ENCODE results near the gene RALY.
"Not testable (repeated sequence)": the region's sequence is repeated elsewhere in the genome, so short reads cannot be mapped to it uniquely, and the experiment has no call there.

Gene RALY

DNA sequence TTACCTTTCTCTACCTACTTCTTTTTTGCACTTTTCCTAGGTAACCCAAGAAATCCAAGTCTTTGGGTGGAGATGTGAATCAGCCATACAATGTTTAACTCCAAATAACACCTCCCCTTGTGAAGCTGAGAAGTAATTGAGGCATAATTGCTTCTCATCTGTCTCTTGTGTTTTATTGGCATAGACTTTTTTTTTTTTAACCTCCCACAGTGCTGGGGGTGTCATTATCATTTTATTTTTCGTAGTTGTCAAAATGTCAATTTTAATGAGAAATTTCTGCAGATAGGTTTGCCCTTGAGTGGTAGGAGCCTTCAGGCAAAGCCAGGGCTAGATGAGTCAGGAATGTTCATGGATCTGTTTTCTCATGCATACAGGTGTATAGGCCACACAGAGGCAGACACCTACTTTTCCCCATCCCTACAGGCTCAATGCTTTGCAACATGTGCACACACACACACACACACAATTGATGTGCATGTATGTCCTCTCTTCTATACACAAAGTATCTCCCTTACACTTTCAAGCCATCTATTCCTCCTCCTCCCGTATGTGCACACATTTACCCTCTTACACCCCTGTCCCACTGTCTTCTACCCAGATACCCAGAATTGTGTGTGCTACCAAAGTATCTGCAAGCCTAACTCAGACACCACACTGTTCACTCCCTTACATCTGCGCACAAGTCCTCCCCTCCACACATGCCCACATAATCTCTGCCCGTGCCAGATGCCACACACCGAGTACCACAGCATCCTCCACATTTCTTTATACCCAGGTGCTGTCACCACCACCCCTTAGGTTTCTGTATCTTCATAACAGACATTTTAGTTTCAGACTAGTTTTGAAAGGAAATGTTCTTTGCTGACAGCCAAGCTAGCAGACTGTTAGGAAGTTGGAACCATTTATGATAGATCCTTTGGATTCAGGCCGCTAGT lies 22.0 kb downstream of the RALY start:
- DNase-seq (ENCODE audit: low read depth) = no peak

DNA sequence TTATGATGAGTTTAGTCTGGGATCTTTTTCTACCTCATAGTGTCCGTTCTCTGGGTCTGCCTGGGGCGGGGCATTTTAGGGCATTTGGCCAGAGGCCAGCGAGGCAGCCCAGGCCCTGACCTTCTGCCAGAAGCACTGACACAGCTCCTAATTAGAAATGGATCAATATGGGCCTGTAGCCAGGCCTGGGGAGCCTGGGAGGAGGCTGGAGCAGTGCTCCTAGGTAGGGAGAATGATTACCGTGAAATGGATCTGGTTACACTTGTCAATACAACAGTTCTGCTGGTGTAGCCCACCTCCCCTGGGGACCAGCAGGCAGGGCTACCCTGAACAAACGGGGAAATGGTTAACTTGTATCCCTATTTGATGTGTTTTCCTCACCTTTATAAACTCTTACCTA lies 23.0 kb downstream of the RALY start:
- DNase-seq (ENCODE audit: low read depth) = no peak

DNA sequence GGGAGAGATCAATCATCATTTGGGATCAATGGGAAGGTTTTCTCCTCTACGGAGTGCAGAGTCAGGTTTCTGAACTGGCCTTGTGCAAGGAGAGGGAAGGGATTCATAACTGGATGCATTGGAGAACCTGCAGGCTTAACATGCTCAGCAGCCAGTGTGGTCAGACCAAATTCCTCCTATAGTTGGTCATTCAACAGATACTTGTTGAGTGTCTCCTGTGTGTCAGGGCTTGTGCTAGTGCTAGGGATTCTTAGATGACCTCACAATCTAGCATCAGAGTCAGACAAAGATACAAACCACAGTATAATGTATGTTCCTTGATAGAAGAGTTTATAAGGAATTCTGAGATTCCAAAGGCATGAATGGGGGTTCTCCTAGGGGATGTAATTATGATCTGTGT lies 23.9 kb downstream of the RALY start:
- no peak for DNase-seq (ENCODE audit: low read depth)

DNA sequence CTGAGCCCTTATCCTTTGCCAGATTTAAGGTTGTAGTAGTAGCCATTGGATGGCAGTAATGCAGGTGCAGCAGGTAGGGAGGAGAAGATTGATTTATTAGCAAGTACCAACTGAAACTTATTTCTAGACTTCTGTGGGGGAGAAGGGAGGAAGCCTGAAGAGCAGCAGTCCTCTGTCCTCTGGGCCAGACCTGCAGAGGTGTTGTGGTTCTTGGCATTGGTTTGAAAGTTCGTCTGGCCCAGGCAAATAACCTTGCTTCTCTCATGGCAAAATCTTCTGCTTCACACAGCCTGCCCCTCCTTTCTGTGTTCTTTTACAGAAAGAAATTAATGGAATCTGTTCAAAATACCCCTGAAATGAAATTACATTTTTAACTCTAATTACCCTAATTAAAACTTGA lies 24.5 kb downstream of the RALY start:
- DNase-seq (ENCODE audit: low read depth) = no peak

DNA sequence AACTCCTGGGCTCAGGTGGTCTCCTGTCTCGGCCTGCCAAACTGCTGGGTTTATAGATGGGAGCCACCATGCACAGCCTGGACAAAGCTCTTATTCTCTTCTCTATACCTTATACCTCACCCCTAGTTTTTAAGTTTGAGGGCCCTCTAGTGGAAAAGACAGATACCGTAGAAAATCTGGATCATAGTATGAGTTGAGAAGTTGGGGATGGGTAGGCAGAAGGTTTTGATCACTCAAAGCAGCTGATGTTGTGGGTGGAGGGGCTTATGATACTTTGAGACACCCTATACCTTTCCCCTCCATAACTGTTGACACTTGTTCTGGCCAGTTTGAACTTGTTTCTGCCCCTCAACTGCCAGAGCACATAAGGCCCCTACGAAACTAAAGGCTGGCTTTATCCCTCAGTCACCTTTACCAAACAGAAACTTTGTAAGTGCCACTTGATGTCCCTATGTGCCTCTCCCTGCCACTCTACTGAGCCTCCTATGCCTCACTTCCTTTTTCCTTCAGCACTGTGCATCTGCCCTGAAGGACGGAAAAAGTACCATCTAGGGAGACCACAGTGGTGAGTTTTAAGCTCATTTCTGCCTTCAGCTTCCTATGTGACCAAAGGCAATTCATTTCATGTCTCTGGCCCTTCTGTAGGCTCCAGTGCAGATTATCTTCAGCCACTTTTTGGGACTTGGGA lies 28.6 kb downstream of the RALY start:
- DNase-seq (ENCODE audit: low read depth) = no peak

DNA sequence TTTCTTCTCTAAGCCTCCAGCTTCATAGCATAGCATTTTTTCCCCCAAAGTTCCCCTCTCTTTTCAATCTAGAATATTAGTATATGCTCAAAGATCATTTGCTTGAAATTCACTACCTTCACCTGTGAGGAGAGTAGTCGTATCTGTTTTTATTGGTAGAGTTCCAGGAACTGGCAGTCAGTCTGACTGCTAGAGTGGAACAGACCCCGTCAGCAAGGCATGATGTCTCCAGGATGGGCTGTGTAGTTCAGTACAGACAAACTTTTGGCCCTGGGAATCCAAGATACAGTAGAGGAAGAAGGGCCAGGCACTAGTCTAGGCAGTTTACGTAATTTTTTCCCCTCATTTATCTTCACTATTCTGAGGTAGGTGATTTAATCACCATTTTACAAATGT lies 29.1 kb downstream of the RALY start:
- no peak for DNase-seq (ENCODE audit: low read depth)

DNA sequence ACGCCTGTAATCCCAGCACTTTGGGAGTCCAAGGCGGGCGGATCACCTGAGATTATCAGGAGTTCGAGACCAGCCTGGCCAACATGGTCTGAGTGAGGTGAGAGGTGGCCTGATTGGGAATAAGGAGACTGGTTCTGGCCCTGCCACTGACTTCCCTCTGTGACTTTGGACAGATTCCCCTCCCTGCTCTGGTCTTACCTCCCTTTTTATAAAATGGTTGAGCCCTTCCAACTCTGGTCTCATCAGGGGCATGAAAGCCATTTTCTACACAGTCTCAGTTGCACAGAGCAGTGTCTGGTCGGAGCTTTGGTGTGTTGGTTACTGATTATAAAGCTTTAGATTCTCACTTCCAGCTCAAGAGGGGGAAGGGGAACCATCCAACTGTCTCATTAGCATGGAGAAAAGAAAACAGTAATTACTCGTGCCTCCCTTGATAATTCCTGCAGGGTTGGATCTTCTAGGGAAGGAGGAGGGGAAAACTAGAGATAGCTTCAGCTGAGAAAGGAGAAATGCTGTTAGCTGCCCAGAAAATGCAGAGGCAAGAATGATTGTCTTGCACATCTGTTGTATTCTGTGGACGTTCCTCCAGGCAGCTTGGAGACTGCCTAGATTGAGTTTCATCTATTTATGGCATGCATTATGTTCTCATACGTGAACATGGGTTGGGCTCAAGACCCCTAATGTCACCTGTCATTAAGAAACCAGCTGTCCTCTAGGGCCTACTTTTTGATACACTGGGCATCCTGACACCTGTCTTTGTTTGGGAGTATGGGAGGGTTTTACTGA lies 30.4 kb downstream of the RALY start:
- no peak for DNase-seq (ENCODE audit: low read depth)

DNA sequence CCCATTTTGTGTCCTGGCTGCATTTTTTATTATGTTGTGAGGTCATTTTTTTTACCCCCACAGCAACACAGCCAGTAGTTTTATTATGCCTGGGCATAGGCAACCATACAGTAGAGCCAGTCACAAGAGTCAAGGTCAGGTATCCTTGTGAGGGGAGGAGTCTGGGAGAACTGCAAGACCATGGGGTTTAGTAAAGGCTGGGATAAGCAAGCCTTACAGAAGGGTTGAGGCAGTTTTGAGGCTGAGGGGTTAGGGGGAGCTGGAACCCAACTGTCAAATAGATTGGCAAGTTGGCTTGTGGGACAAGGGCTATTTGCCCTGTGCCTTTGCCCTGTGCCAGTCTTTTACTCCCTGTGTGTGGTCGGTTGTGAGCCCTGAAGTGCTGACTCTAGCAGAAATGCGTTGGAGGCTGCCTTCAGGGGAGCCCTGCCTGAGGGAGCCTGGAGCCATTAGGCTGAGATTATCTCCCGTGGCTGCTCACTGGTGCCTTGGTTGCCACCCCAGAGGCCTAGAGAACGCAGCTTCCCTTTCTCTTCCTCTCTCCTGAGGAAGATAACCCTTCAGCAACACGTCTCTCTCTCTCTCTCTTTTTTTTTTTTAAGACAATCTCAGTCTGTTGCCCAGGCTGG lies 31.1 kb downstream of the RALY start:
- DNase-seq (ENCODE audit: low read depth) = no peak

DNA sequence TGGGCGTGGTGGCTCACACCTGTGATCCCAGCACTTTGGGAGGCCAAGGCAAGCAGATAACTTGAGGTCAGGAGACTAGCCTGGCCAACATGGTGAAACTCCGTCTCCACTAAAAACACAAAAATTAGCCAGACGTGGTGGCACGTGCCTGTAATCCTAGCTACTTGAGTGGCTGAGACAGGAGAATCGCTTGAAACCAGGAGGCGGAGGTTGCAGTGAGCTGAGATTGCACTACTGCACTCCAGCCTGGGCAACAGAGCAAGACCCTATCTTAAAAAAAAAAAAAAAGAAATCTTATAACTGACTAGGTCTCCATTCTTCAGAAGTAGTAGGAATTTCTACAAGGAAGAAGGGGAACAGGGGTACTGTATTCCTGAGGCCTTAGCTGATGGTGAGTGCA lies 34.3 kb downstream of the RALY start:
- DNase-seq (ENCODE audit: low read depth) = not testable (repeated sequence)

DNA sequence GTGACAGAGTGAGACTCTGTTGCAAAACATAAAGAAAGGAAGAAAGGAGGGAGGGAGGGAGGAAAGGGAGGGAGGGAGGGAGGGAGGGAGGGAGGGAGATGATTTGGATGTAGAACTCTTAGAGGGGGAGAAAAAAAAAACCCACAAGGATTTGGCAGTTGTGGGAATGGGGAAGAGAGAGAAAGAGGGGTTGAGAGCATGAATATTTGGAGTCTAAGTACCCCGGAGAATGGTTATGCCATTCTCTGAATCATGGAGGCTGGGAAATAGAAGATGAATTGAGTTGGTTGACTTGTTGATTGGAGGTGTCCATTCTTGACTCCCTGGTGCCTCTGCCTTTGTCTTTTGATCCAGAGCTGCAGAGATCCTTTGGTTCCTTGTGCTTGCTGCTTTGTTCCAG lies 35.7 kb downstream of the RALY start:
- DNase-seq (ENCODE audit: low read depth) = no peak

DNA sequence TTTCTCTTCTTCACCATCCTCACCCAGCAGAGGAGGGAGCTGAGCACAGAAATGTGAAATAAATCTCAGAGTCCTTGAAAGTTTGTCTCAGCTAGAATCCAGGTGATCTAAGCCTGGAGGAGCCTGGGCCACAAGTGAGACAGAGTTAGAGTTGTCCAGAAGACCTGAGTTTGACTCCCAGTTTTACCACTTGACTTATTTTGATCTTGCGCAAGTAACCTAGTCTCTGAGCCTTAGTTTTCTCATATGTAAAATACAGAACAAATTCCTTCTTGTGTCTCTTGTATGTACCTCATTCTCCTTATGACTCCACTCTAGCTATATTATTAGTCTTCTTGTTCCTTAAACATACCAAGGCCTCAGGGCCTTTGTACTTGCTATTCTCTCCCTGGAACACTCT lies 36.7 kb downstream of the RALY start:
- no peak for DNase-seq (ENCODE audit: low read depth)

DNA sequence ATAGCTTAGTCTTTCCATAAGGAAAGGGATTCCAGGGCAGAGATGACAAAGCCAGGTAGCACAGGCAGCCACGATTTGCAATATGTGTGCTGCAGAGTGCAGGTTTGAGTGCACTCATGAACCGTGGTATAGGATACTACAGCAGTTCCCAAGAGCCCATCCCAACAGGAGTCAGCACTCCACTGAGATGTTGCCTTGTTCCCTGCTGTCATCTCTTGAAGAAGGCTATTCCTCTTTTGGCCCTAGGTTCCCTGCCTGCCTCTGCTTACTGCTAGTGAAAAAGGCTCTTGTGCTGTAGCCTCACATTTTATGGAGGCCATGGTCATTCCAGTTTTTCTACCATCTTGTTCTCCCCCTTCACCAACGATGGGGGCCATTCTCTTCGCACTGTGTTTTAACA lies 40.2 kb downstream of the RALY start:
- no peak for DNase-seq (ENCODE audit: low read depth)

DNA sequence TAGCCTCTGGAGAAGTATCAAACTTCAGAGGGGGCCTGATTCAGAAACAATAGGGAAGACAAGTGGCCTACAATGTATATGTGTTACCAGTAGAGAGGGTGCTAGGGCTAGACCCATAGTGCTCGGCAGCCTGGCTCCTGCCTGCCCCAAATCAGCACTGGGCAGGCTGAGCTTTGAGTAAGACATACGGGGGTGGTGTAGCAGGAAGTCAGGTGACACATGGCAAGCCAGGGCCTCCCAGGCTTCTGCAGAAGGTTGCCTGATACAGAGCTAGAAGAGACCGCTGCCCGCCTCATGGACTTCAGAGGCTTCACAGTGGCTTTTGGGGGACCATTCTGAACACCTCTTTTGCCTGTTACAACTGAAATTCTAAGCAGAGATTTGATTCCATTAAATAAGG lies 43.4 kb downstream of the RALY start:
- peak; percentile 6 for DNase-seq (ENCODE audit: low read depth)

DNA sequence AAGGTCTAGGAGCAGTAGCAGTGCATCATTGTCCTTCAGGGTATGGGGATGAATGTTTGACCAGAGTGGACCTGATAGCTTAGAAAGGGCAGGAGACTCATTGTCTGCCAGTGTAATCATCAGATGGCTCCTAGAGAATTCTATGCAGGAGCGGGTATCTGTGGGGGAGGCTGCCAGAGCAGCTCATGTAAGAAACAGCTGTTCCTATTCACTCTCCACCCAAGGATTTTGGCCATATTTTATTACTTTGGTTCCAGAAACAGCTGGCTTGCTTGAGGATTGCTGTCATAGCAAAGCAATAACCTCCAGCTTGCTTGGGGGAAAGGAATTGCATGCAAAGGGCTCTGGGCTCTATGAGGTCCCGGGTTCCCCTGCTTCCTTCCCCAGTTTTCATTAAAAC lies 44.1 kb downstream of the RALY start:
- no peak for DNase-seq (ENCODE audit: low read depth)

DNA sequence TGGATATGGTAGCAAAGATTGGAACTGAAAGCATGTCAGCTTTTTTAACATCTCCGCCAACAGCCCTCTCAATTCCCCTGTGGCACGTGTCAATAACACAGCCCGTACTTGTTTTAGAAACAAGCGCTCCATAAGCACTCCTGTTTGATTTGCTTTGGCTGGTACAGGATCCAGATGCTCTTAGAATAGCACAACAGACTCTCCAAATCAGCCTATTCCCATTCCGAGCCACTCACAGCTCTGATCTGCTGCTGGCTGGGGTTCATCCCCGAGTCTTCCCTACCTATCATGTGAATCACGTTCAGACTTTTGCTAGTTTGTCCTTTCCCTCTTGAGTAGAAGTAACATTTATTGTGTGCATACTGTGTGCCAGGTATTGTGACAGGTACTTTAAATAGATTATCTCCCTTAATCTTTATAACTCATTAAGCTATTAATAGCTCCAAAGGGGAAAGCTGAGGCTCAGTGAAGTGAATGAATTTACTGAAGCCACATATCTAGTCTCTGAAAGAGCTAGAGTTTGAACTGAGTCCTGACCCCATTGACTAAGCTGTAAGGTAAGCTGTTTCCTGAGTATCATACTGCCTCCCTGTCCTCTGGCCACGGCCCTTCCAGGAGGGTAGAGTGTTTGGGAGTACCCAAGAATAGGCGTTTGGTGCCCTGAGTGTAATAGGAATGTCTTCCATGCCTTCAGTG lies 46.7 kb downstream of the RALY start:
- no peak for DNase-seq (ENCODE audit: low read depth)

DNA sequence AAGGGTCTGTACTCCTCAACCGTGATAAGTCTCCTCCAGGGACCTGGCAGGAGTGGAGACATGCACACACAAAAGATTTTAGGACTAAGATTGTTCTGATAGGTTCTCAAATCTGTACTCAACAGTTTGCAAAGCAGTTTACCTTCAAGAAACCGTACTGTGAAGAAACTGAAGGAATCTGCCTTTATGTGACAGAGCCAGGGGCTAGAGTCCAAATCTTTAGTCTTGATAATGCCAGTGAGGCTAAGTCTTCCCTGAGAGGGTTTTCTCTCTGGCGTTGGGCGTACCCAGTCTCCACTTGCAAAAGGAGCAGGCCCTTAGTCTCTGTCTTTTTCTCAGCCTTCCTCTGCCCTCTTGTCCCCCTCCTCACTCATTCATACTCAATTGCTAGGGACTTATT lies 47.5 kb downstream of the RALY start:
- no peak for DNase-seq (ENCODE audit: low read depth)

DNA sequence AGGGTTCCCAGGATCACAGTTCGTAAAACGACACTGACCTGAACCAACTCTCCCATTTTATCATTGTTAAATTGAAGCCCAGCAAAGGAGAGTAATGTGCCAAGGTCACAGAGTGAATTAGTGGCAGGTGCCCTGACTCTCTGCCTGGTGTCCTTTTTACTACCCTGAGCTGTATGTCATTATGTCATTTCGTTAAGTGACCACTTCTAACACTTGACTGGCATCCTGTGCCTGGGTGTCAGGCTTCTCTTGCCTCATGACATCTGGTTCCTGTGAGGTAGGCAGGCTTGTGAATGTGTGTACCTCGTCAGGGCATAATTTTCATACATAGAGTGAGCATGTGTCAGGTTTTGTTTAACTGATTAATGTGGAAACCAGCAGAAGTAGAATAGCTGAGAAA lies 48.6 kb downstream of the RALY start:
- no peak for DNase-seq (ENCODE audit: low read depth)

DNA sequence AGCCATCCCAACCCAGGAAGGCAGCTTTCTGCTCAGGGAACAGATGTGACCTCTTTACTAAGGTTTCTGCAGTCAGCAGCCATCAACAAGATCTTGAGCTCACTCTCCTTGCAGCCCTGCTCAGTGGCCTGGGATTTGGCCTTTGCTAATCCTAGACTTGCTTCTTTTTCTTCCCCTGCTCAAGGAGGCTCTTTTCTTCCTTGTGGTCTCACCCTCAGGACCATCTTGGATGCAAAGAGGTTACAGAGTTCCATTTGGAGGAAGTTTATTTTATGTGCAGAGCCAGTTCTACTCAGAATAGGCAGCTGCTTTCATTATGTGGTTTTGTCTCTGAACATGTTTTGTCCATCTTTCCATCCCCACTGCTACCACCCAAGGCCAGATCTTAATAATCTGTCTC lies 49.3 kb downstream of the RALY start:
- DNase-seq (ENCODE audit: low read depth) = no peak

DNA sequence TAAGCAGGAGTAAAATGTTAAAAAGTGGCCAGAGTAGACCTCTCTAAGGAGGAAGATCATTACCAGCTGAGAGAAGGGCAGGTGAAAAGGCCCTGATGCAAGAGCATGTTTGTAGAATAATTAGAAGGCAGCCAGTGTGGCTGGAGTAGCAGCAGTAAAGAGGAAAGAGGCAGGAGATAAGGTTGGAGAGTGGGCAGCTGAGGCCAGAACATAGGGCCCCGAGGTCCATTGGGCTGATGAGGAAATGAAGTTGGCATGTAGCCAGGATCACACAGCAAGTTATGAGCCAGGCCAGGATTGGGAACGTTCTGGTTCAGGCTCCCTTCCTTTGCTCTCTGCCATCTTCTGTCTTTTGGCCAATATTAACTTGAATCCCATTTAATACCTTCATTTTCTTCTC lies 51.6 kb downstream of the RALY start:
- DNase-seq (ENCODE audit: low read depth) = no peak

DNA sequence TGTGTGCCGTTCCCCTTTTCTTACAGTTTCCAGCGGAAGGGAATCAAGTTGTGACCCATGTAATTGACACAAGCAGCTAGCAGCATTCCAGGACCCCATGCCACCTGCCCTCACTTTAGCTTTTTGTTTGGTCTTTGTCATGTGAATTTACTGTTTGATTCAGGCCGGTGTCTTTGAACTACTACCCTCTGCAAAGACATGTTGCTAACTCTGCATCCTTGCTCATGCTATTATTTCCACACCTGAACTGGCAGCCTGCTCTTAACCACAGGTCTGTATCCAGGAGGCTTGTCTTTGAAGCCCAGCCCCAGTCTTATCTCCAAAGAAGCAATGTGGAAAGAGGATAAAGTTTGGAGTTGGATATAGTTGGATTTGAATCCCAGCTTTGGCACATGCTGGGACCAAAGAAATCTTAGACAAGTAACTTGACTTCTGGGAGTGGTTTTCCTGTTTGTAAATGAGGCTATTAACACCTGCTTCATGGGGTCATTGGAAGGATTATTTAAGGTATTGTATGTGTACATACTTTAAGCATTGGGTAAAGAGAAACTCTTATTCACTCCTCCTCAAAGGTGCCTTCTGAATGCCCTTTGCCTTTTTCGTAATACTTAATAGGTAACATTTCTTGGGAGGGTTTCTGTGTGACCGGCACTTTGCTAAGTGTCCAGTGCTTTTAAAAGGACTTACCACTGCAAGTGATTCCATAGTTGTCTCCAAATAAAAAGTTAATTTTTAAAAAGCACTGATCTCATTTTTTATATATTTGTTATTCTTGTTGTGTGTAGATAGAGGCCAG lies 52.4 kb downstream of the RALY start:
- no peak for DNase-seq (ENCODE audit: low read depth)
